Stomach (tissue), 4 donors: ENCODE results near the gene KDM5B.

Experiments used
- CTCF ChIP-seq, 7 experiments: fragments of 450-650 bp in 4 of 7; fragments of 200-600 bp in 3 of 7; sonication (generic) in 3 of 7; IDR thresholded peaks; one replicate each; pipeline ENCODE4 v1.5.1; 2016 to 2019; ENCODE audit warnings: antibody characterized with exemption in 7 of 7, control low read depth in 2 of 7, mild to moderate bottlenecking in 1 of 7
- EP300 ChIP-seq: sonication (generic); formaldehyde crosslinking; IDR thresholded peaks from one replicate; pipeline ENCODE4 v1.6.1; 2017; ENCODE audit warnings: antibody characterized with exemption
- POLR2A ChIP-seq, 4 donors: fragments of 450-650 bp; IDR thresholded peaks; one replicate each; pipeline ENCODE4 v1.6.1; 2016; ENCODE audit warnings: antibody characterized with exemption in 4 of 4, control low read depth in 2 of 4, mild to moderate bottlenecking in 1 of 4, moderate library complexity in 1 of 4
- POLR2AphosphoS5 ChIP-seq, 3 donors: sonication (generic); formaldehyde crosslinking; IDR thresholded peaks; one replicate each; pipeline ENCODE4 v1.6.1; 2016; ENCODE audit warnings: antibody characterized with exemption in 3 of 3

GRCh38 chr1:202807451-202807925 is 733 bp downstream of the KDM5B start:
- TF ChIP-seq CTCF (IDR thresholded peaks at IDR 0.05) (no peak), EP300 (no peak), POLR2A (IDR thresholded peaks at IDR 0.05) (no peak), POLR2AphosphoS5 (IDR thresholded peaks at IDR 0.05) (no peak)
